Stimulated activated CD8-positive, alpha-beta memory T cell treated with anti-CD3 and anti-CD28 coated beads, Interleukin-4, amount 100 ng/mL, for 1 hour (primary cell): ENCODE results near the gene CAGE1.

ENCODE experiments used
- DNase-seq, 2 donors: peaks; one replicate each; pipeline ENCODE4 v3.0.0-alpha.2; 2020; ENCODE audit warnings: low read depth in 2 of 2, low spot score in 1 of 2

CAGE1 gene

DNA sequence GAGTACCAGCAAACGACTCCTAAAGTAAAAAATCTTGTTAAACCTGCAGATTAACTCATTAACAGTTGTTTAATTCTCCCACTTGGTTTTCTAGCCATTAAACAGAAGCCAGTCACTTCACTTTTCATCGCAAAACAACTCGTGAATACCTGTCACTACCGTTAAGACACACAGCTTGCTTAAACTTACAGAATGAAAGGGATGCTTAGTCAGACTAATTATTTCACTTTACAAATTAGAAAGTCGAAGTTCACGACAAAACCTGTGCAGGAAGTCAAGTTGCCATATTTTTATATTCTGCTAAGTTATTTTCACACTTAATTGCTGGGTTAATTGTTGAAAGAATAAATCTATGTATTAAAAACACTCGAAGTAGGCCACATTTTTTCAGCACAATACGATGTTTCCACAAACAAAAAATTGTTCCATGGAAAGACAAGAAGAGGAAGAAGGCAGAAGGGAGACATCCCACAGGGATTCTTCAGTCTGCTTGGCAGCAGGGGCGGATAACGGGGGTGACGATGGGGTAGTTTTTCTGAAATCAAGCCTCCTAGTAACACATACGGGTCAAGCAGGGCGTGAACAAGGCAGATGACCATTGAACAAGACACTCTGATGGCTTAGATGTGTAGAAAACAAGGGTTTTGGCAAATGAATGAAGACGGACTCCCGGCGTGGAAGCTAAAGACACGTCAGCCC, 77.5 kb downstream of the CAGE1 start:
- no peak for DNase-seq

DNA sequence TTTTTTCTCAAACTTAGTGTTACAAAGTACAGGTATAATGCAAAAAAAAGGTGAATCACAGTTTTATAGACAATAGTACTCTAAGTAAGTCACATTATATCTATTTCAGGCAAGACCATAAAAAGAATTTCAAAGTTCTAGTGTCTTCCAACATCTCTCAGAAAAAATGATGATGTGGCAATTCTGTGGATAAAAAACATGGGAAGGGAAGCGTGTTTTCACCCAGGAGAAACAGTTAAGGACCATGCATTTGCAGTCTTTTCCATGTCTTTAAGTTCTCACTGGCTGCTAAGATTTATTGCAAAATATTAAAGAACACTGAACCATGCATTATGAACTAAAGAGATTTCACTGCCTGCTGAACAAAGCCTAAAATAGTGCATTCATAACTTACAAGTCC, 78.4 kb downstream of the CAGE1 start:
- no peak for DNase-seq

DNA sequence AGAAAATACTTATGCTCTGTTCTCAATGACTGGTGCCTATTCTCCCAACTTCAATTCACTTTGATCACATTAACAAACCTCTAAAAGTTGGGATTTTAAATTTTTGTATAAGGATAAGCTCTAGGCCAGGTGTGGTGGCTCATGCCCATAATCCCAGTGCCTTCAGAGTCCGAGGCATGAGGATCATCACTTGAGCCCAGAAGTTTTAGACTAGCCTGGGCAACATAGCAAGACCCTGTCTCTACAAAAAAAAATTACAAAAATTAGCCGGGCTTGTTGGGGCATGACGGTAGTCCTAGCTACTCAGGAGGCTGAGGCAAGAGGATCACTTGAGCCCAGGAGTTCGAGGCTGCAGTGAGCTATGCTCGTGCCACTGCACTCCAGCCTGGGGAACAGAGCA, 80.5 kb downstream of the CAGE1 start:
- no peak for DNase-seq

DNA sequence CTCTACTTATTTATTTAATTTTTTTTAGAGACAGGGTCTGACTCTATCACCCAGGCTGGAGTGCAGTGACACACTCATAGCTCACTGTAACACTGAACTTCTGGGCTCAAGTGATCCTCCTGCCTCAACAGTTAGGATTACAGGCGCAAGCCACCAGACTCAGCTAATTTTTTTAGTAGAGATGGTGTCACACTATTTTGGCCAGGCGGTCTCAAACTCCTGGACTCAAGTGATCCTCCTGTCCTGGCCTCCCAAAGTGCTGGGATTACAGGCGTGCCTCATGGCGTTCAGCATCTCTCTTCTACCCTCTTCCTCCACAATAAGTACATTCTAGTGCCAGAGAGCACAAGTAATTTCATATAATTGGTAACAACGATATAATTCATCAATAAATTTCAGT, 82.0 kb downstream of the CAGE1 start:
- DNase-seq = no peak

DNA sequence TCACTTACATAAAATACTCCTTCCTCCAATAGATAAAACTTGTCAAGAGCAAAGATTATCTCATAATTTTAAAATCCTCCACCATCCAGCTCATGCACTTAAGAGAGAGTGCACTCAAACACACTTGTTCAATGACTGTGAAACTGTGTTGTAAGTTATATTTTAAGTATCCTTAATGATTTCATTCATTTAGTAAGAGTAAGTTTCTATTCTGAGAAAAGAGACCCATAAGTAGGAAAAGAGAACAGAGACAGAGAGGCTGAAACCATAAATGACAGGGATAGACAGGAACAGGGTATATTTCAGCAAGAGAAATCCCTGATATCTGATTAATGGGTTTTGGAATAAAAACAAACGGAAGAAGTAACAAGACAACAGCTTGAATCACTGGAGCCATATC, 84.7 kb downstream of the CAGE1 start:
- DNase-seq = no peak

DNA sequence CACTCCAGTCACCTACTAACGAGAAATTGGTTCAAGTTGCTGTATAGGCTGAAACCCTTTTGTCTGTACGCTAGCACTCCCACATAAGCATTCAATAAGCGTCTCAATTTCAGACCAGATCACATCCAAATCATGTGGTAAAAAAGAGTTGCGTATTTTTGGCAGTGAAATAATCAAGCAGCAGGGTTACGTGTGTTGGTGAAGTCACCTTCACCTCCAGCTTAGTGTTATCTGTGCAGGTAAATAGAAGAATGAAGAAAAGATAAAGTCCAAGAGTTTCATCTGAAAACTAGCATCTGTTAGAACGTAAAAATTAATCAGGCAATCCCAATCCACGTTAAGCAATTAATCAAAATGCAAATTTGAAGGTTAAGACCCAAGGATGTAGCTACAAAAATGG, 87.8 kb downstream of the CAGE1 start:
- DNase-seq = no peak

DNA sequence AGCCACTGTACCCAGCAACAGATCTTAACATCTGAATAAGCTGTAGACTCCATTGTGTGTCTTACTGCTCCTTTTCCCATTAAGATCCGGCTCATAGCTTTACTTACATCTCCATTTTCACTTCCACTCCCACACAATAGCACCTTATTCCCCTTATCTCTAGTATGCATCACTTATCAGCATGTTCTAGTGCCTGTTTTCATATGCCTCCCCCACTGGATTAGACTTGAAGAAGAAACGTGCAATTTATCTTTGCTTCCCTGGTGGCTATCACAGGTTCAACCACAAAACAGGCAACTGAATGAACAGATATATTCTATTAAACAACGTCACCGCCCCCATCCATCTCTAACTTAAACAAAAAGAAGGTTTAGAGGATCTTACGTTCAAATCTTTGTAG, 88.6 kb downstream of the CAGE1 start:
- DNase-seq = no peak

DNA sequence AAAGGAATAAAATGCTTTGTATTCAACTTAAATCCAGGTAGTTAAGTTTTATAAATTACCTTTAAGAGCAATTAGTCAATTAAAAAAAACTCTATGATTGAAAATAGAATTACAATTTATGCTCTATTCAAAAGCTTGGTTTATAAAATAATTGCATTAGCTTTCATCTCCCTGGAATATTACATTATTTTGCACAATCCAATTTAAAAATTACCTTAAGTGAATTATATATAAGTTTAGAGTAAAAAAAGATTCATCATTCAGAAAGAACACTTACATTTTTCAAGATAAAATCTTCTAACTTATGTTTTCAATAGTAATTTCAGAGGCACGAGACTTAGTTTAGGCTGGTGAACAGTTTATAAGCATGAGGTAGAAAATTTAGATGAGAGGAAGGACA, 91.4 kb downstream of the CAGE1 start:
- no peak for DNase-seq

DNA sequence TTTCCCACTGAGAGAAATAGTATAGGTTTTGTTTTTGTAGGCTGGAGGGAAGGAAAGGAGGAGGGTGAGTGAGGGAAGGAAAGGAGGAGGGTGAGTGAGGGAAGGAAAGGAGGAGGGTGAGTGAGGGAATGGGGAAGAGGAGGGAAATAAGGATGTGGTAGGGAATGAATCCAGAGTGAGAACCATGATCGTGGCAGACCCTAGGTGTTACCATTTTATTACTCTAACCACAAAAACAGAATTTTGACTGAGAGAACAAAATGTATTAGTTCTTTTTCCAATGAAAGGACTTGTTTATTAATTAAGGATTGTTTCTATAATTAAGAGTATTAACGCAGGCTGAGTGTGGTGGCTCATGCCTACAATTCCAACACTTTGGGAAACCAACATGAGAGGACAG, 92.9 kb downstream of the CAGE1 start:
- no peak for DNase-seq

DNA sequence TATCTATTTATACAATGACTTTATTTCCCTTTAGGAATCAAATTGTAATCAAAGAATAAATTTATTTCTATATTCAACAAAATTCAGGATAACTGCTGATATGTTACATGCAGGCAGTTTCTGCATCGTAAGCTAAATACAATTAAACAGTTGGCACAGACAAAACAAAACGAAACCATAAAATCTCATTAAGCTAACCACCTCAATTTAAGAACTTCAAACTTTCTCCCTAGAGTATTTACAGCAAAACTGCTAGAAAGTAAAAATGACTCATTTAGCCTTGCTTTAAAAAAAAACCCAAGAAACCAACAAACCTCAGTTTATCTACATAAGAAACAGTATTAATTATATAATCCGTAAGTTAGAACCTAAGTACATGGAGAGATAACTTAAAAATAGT, 93.6 kb downstream of the CAGE1 start:
- no peak for DNase-seq

DNA sequence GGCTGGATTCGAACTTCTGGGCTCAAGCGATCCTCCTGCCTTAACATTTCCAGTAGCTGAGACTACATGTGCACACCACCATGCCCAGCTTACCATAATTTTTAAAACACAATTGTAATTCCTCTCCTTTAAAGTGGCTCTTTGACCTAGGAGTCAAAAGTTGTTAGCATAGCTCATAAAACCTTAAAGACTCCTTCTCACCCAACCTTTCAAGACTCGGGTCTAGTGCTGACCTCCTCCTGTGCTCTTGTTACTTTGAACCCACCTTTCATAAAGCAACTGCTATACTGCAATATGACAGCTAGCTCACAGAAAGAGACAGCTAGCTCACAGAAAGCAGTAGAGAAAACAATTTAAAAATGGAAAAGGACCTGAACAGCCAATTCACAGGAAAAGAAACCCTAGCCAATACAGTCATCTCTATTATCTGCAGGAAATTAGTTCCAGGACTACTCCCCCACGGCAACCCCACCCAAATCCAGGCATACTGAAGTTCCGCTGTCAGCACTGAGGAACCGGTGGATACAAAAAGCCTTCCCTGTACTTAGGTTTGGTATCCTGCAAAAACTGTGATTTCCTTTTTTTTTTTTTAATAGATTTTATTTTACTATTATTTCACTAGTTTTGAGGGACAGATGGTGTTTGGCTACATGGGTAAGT, 96.8 kb downstream of the CAGE1 start:
- no peak for DNase-seq

DNA sequence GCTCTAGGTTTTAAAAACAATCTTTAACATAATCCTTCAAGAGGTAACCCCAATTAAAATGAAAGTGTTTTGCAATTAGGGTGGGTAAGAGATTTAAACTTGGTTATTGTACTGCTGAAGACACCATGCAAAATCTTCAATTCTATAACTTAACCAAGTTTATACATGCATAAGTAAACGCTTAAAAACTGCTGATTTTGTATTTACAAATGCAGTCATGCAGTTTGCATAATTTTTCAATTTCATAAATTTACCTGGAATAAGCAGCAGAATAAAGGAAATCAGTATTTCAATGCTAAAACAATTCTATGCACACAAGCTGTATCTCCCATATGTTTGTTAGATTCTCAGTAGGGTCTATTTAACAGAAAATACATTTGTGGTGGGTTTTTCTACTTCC, 99.5 kb downstream of the CAGE1 start:
- DNase-seq = no peak

DNA sequence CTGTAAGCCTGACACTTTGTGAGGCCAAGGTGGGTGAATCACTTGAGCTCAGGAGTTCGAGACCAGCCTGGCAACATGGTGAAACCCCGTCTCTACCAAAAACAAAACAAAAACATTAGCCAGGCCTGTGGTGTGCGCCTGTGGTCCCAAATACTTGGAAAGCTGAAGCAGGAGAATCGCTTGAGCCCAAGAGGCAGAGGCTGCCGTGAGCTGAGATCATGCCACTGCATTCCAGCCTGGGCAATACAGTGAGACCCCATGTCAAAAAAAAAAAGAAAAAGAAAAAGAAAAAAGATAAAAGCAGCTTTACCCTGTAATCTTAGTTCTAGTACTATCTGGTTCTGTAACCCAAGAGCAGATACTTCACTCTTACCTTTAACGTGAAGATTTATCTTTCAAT, 104.1 kb downstream of the CAGE1 start:
- DNase-seq = no peak

DNA sequence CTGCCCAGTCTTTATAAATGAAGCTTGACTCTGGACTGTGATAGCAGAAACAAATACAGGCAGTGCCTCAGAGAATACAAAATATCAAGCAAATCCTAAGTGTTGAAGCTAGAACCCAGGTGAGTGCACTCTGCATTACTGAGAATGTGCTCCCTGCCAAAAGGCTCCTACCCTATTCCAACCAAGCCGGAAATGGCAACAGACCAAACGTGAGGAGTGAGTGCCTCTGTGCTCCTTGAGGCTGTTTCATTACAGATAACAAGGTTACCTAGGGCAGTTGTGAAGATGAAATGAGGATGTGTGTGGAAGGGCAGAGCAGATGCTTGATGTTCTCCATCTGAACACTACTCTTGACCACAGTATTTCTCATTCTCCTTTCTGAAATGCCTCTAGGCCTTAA, 105.9 kb downstream of the CAGE1 start:
- no peak for DNase-seq

DNA sequence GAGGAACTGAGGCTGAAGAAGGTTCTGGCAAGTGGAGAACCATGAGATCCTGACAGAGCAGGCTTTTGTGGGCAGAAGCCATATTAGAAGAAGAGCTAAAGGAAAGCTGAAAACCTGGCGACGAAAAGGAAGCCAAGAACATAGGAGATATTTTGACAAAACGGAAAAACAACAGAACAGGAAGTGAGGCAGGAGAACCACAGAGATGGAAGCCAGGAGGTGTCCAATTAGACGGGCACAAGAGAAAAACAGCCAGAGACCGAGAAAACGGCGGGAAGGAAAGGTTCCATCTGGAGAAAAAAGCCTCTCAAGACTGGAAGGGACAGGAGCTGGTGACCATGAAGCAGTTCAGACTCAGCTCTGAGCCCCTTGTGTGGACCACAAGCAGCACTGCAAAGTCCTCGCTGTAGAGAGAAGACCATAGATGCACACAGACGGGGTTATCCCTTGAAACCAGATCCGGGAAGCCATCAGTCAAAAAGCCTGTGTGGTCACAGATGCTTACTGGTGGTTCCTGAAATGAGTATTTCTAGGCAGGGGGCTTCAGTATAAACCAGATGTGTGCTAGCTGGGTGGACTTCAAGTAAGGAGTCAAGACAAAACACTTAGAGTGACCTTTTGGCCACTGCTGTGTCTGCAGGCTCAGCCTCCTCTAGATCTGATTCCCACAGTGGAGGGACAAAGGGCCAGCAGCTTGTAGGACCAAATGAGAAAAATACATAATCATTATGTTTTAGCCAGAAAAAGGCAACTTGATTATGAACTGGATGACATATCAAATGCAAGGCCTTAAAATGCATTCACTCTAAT, 107.2 kb downstream of the CAGE1 start:
- DNase-seq = no peak
